GM23338 (cell line): Measurements from ENCODE around the gene DYNLL2. TPM values are rescaled to one million over a fixed set of nuclear protein-coding genes. Genes with fewer than 3 reads are reported as not detected.

Source experiments
- POLR2AphosphoS5 ChIP-seq: IDR thresholded peaks from 2 replicates; pipeline ENCODE4 v1.6.1; 2016; ENCODE audit warnings: antibody characterized with exemption, low read depth
- ZNF114 ChIP-seq: fragments of 250-450 bp; sonication (Bioruptor Pico); IDR thresholded peaks from 2 replicates; pipeline ENCODE4 v1.5.0; 2020; ENCODE audit warnings: mild to moderate bottlenecking, moderate library complexity
- ZNF462 ChIP-seq: fragments of 250-450 bp; sonication (Bioruptor Pico); IDR thresholded peaks from 2 replicates; pipeline ENCODE4 v1.5.0; 2020; ENCODE audit warnings: mild to moderate bottlenecking, moderate library complexity
- polyA plus RNA-seq: library from polyadenylated mRNA; unstranded; fragments of >200 nt; fragmentation: Nextera tagmentation; extraction: Ambion mirVana; gene quantifications from 2 replicates; pipeline ENCODE4 v1.2.1, GENCODE V29; 2016
- total RNA-seq: library from RNA; depleted of rRNA; stranded (reverse); fragments of >200 nt; shearing (Covaris generic); gene quantifications from 2 replicates; pipeline ENCODE4 v1.2.3, GENCODE V29; 2014; rRNA removed
- TF ChIP-seq, protein P1 (sequence below): IDR thresholded peaks from one replicate; pipeline ENCODE4 v1.6.1; 2018; ENCODE audit warnings: antibody characterized with exemption; ENCODE audit not compliant: unreplicated experiment

Gene DYNLL2
- total and polyA plus RNA-seq, 2 experiments from 2014 or later, result 5.1 to 30.0 TPM

DNA sequence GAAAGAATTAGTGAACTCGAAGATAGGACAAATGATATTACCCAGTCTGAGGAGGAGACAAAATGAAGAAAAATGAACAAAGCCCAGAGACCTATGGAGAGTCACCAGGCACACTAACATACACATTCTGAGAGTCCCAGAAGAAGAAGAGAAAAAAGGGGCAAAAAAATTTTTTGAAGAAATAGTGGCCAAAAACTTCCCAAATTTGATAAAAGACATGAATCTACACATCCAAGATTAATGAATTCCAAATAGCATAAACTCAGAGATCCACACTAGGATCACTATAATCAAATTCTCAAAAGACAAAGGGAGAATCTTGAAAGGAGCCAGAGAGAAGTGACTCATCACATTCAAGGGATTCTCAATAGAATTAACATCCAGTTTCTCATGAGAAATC is 61.6 kb downstream of the DYNLL2 start (continued):
- TF ChIP-seq ZNF462 (no peak), POLR2AphosphoS5 (no peak), ZNF114 (CRISPR knock-in tag) (no peak)
- TF ChIP-seq, protein P1, sequence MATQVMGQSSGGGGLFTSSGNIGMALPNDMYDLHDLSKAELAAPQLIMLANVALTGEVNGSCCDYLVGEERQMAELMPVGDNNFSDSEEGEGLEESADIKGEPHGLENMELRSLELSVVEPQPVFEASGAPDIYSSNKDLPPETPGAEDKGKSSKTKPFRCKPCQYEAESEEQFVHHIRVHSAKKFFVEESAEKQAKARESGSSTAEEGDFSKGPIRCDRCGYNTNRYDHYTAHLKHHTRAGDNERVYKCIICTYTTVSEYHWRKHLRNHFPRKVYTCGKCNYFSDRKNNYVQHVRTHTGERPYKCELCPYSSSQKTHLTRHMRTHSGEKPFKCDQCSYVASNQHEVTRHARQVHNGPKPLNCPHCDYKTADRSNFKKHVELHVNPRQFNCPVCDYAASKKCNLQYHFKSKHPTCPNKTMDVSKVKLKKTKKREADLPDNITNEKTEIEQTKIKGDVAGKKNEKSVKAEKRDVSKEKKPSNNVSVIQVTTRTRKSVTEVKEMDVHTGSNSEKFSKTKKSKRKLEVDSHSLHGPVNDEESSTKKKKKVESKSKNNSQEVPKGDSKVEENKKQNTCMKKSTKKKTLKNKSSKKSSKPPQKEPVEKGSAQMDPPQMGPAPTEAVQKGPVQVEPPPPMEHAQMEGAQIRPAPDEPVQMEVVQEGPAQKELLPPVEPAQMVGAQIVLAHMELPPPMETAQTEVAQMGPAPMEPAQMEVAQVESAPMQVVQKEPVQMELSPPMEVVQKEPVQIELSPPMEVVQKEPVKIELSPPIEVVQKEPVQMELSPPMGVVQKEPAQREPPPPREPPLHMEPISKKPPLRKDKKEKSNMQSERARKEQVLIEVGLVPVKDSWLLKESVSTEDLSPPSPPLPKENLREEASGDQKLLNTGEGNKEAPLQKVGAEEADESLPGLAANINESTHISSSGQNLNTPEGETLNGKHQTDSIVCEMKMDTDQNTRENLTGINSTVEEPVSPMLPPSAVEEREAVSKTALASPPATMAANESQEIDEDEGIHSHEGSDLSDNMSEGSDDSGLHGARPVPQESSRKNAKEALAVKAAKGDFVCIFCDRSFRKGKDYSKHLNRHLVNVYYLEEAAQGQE, result no peak

Other genes starting within 250 kb of the DYNLL2 start
- 38.0 and 53.2 TPM in 2 replicates for gene MRPS23, start 233.4 kb upstream of the DYNLL2 start, total RNA-seq
- gene MRPS23, start 233.4 kb upstream of the DYNLL2 start, polyA plus RNA-seq, result 65.5 and 74.5 TPM in 2 replicates
- gene CUEDC1, start 128.0 kb upstream of the DYNLL2 start, total RNA-seq, result 3.0 and 3.3 TPM in 2 replicates
- gene CUEDC1, start 128.0 kb upstream of the DYNLL2 start, polyA plus RNA-seq, result 7.7 and 11.3 TPM in 2 replicates
- 67.7 and 74.6 TPM in 2 replicates for gene VEZF1, start 95.2 kb upstream of the DYNLL2 start, total RNA-seq
- gene VEZF1, start 95.2 kb upstream of the DYNLL2 start, polyA plus RNA-seq, result 34.8 and 36.0 TPM in 2 replicates
- gene SRSF1, start 76.2 kb upstream of the DYNLL2 start, total RNA-seq, result 584 and 639 TPM in 2 replicates
- gene SRSF1, start 76.2 kb upstream of the DYNLL2 start, polyA plus RNA-seq, result 373 and 413 TPM in 2 replicates
- 0.08 and 0.10 TPM in 2 replicates for gene OR4D1, start 65.0 kb downstream of the DYNLL2 start, total RNA-seq
- 0.37 and 0.50 TPM in 2 replicates for gene OR4D1, start 65.0 kb downstream of the DYNLL2 start, polyA plus RNA-seq
- not detected in 2 replicates for gene OR4D2, start 83.6 kb downstream of the DYNLL2 start, total RNA-seq
- gene OR4D2, start 83.6 kb downstream of the DYNLL2 start, polyA plus RNA-seq, result not detected in 2 replicates
- gene EPX, start 109.3 kb downstream of the DYNLL2 start, total RNA-seq, result 0.10 TPM in 1 of 2 replicates, not detected in the other
- not detected in 2 replicates for gene EPX, start 109.3 kb downstream of the DYNLL2 start, polyA plus RNA-seq
- 17.4 and 21.6 TPM in 2 replicates for gene MKS1, start 135.8 kb downstream of the DYNLL2 start, total RNA-seq
- gene MKS1, start 135.8 kb downstream of the DYNLL2 start, polyA plus RNA-seq, result 11.9 and 14.0 TPM in 2 replicates
- 0.35 and 0.62 TPM in 2 replicates for gene LPO, start 155.2 kb downstream of the DYNLL2 start, total RNA-seq
- 0.13 and 0.50 TPM in 2 replicates for gene LPO, start 155.2 kb downstream of the DYNLL2 start, polyA plus RNA-seq
- 0.12 TPM in 1 of 2 replicates, not detected in the other for gene MPO, start 197.5 kb downstream of the DYNLL2 start, total RNA-seq
- 0.08 TPM in 1 of 2 replicates, not detected in the other for gene MPO, start 197.5 kb downstream of the DYNLL2 start, polyA plus RNA-seq
- 11.8 and 12.9 TPM in 2 replicates for gene TSPOAP1, start 245.4 kb downstream of the DYNLL2 start, total RNA-seq
- 6.3 and 7.3 TPM in 2 replicates for gene TSPOAP1, start 245.4 kb downstream of the DYNLL2 start, polyA plus RNA-seq